GM15510 (cell line): ENCODE measurements around the gene LIN7A.

Source experiments
- POLR2A ChIP-seq: IDR thresholded peaks from 3 replicates; pipeline ENCODE4 v1.6.1; 2011; ENCODE audit warnings: borderline replicate concordance; ENCODE audit not compliant: insufficient read length; ENCODE audit errors: extremely low read depth

Gene LIN7A, protein sequence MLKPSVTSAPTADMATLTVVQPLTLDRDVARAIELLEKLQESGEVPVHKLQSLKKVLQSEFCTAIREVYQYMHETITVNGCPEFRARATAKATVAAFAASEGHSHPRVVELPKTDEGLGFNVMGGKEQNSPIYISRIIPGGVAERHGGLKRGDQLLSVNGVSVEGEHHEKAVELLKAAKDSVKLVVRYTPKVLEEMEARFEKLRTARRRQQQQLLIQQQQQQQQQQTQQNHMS

DNA sequence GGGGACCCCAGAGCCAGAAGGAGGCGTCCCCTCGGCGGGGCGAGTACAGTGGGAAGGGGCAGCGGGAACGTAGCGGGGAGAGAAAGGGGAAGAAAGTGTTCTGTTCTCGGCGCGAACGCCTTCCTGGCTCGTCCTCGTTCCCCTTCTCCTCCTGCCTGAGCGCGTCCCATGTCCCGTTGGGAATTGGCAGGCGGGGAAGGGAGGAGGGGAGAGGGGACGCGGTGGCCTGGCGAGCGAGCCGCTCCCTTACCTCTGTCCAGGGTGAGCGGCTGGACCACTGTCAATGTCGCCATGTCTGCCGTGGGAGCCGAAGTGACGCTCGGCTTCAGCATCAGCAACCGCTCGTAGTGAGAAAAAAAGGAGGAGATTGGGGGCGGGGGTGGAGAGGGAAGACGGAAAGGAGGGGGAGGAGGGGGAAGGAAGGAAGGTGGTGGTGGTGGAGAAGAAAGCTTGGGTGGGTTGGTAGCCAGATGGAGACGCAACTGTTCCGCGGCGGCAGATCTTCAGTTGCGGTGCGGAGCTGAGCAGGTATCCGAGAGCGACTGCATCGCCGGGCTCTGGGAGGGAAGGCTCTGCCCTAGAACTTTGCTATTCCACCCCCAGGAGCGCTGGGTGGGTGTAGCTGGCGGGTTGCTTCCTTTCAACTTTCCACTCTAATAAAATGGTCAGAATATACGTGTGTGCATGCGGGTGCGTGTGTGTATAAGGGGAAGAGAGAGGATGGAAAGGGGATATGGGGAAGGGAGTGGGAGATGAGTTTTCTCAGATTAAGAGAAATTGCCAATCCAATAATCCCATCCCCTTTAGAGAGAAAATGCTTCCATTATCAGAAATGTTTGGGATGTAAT lies at the start of gene LIN7A:
LIN7A (minus strand) TSS at position 544 of the 848 bp plus-strand sequence; CDS start at position 332, 212 bp downstream.
- peak; percentile 18 for TF ChIP-seq POLR2A

DNA sequence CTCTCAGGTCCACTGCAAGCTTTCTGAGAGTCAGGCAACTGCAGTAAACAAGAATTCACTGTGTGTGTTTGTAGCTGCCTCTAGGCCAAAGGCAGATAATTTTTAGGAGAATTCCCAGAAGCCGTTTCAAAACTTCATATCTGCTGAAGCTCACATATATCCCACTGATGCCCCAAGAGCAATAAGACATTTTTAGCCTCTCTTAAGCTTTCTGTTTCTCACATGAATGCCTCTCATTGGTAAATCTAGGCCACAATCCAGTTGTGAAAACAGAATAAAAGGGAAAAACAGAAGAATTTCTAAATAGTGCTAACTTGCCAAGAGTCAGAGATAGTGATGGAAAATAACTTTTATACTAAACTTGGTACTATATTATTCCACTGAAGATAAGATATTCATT lies 48.5 kb upstream of the LIN7A start:
- TF ChIP-seq POLR2A = no peak

DNA sequence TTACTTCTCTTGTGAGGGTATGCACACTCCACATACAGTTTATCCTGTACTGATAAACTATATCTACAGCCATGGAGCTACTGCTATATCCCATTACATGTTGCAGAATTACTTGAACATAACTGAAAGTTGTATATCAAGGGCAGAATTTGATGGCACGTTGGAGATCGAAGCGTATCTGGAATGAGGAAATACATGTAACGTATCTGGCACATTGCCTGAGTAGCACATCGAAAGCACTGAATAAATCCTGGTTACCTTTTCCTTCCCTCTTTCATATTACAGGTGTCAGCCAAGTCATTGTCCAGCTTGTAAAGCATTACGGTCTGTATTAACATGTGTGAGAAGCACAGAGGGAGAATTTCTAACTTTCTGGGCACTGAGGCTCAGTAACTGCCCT lies 42.1 kb upstream of the LIN7A start:
- no peak for TF ChIP-seq POLR2A

DNA sequence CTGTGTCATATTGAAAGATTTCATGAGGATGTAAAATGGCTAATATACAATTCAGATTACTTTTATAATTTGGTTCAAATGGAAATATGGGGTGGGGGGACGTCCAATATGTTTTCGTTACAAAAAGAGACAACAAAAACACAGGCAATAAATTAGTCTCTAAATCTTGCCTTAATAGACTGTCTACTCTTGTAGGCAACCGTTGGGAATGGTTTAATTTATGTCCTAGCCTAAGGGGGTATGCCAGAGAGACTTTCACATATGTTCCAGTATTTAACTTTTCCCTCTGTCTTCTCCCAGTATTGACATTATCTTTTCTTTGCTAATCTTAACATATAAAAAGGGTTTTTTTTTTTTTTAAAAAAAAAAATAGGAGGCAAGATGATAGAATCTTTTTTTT lies 41.5 kb upstream of the LIN7A start:
- no peak for TF ChIP-seq POLR2A

DNA sequence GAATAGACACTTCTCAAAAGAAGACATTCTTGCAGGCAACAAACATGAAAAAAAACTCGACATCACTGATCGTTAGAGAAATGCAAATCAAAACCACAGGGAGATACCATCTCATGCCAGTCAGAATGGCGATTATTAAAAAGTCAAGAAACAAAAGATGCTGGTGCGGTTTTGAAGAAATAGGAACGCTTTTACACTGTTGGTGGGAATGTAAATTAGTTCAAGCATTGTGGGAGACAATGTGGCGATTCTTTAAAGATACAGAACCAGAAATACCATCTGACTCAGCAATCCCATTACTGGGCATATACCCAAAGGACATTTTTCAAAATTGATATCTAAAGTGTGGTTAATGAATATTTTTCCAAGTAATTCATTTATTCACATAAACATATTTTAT lies 39.6 kb upstream of the LIN7A start:
- TF ChIP-seq POLR2A = no peak

DNA sequence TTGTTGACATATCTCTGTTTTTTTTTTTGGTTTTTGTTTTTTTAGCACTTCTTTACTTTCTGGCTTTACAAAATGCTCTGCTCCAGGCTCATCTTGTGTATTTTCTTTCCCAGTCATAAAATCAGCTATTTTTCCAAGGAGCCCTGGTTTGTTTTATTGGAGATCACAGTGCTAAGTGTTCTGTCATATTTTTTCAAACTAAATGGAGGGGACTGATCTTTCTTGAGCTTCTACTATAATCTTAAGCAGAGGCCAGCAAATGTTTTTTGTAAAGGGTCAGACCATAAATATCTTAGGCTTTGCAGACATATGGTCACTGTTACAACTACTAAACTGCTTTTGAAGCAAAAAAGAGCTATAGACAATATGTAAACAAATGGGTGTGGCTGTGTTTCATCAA lies 30.6 kb upstream of the LIN7A start:
- no peak for TF ChIP-seq POLR2A

DNA sequence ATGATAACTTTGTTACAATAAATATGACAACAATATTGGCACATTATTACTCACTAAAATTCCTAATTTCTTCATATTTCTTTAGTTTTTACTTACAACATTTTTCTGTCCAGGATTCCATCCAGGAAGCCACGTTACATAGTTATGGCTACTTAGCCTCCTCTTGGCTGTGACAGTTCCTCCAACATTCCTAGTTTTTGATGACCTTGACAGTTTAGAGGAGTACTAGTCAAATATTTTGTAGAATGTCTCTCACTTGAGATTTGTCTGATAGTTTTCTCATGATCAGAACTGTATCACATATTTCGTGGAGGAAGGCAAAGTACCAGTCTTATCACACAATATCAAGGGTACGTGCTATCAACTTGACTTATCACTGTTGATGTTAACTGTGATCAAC lies 29.8 kb upstream of the LIN7A start:
- TF ChIP-seq POLR2A = no peak

DNA sequence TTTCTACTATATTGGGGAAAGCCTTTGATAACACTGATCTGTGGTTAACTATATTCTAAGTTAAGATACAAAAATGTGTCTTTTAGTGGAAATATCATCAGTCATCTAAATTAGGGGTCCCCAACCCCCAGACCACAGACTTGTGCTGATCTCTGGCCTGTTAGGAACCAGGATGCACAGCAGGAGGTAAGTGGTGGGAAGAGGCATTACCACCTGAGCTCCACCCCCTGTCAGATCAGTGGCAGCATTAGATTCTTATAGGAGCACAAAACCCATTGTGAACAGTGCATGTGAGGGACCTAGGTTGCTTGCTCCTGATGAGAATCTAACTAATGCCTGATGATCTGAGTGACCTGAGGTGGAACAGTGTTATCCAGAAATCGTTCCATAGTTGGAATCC lies 28.3 kb upstream of the LIN7A start:
- no peak for TF ChIP-seq POLR2A

DNA sequence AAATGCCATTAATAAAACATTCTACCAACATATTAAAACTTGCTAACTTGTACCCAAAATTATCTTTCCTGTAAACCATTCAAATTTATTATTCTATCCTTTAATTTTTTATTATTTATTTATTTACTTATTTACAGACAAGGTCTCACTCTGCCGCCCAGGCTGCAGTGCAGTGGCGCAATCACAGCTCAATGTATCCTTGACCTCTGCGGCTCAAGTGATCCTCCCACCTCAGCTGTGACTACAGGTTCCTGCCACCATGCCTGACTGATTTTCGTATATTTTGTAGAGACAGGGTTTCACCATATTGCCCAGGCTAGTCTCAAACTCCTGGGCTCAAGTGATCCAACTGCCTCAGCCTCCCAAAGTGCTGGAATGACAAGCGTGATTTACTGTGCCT lies 20.4 kb upstream of the LIN7A start:
- no peak for TF ChIP-seq POLR2A

DNA sequence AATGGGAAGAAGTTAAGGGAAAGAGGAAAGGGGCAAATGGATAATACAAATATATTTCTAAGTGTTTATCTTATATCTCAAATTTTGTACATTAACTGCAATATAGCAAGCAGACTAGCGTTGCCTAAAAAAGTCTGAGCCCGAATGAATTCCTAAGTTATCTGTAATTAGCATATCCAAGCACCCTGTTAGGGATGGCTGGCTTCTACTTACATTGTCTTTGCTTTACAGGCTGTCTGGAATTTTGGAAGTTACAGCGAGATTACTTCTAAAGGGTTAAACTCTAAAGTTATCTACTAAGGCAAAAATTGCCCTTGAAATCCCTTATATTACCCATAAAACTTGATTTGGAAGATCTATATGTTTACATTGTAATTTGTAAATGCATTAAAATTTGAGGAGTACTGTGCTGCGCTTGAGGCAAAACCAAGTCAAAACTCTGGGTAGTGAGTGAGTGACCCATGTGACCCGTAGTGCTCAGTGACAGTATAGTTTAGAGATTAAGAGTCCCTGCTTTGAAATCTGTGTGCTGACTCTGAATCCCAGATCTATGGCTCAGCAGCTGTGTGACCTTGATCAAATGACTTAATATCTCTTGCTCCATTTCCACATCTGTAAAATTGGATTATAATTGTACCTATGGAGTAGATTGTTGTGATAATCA lies 17.3 kb upstream of the LIN7A start:
- TF ChIP-seq POLR2A = no peak

DNA sequence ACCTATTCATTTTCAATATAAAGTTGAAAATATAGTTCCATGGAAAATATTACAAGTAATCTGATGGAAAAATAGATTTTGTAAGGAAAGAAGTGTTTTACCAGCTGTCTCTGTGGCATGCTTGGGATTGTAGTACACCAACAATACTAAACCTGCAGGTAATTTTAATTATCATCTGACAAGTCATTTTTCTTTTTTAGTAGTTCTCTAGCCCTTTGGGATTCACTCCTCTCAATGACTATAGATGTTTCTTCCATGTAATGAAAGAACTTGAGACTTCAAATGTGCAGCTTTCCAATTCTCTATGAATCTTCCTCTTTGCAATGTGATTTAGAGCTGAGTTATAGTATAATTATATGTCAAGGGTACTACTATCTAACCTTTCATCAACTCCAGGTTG lies 14.7 kb upstream of the LIN7A start:
- TF ChIP-seq POLR2A = no peak

DNA sequence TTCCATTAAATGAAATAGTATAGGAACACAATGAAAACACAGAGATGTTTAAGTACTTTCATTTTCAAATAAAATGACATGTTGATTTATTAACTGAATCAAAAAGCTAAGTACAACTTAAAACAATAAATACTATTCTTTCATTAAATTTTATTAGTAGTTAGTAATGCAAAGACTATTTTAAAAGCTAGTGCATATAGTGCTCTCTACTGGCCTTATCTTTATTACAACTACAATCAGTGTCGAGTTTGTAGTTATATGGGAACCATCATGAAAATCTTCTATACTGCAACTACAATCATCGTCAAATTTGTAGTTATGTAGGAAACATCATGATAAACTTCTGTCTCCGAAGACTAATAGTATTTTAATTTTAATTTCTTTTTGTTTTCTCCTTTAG lies 8.9 kb upstream of the LIN7A start:
- TF ChIP-seq POLR2A = no peak

DNA sequence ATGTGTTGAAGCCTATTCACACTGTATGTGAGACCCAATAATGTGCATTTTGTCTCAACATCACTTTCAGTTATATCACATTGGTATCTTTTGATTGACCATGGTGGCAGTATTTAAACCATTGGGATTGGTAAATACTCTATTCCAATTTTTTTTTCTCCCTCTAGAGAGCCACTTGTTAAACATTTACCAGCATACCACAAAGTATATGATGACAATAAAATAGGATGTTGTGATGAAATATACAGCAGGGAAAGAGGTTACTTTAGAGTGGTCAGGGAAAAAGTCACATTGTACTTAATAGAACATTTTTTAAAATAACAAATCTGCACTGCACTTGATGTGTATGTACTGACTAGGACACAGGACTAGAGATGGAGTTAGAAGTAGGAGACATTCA lies 5.6 kb upstream of the LIN7A start:
- TF ChIP-seq POLR2A = no peak

DNA sequence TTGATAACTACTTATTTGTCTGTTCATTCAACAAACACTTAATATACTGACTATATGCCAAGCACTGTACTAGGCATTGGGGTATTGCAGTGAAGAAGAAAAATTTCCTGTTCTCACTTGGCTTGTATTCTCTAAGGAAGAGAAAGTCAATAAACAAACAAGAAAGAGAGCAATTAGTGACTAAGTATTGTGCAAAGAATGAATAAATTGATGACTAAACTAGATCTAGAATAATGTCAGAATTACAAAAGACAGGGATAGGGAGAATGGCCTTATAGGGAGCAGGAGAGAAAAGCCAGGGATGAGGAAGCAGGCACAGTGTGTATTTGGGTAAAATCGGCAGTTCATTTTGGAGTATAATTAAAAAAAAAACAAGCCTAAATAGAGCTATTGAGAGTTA lies 4.2 kb upstream of the LIN7A start:
- TF ChIP-seq POLR2A = no peak

DNA sequence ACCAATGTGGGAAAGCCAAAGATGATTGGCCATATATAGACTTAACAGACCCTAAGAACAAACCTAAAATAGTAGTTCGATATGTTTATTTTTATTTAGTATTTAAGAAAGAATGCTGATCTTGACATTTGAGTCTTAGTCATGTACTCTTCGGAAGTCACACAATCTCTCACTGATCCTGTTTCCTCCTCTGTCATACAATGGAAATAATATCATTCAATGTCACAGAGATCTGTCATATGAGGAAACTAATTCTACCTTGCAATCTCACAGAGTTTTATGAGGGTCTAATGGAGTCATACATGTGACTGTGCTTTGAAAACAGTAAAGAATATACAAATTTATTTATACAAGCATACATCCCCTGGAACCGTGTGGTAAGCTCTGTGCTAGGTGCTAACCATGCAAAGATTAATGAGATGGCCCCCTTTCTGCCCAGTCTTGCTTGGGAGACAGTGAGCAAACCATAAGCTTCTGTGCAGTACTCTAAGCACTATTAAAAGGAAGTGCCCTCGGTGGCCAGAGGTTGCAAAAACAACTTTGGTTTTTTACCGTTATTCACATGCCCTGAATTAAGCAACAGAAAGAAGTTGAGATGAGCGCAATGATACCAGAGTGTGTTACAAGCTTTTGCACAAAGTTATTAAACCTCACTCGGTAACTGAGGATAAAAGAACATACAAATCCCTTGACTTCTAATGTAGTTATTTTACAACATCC lies 1.7 kb upstream of the LIN7A start:
- no peak for TF ChIP-seq POLR2A
